SK-N-SH (cell line): Measurements from ENCODE around the gene MGST2. TPM values are rescaled to one million over a fixed set of nuclear protein-coding genes. Genes with fewer than 3 reads are reported as not detected.

Experiments used
- CTCF ChIA-PET: fragments of 300-600, 350-600 bp; formaldehyde crosslinking; extraction: SDS; loops from one replicate; lab custom pipeline; 2021; lab: Yijun Ruan, JAX
- POLR2A ChIA-PET: fragments of 350-600 bp; sonication (Branson Sonifier 250); formaldehyde crosslinking; extraction: SDS; loops from one replicate; lab custom pipeline; 2020; ENCODE audit warnings: antibody characterized with exemption, inconsistent platforms; lab: Yijun Ruan, JAX
- DNase-seq: peaks from one replicate; pipeline ENCODE4 v3.0.0; 2012
- H2AFZ ChIP-seq: fragments of 200-600 bp; sonication (generic); 2 replicates; pipeline ENCODE4 v1.8.1; 2016; ENCODE audit warnings: antibody characterized with exemption, mild to moderate bottlenecking, low read depth
- H3F3A ChIP-seq: fragments of 200-600 bp; sonication (generic); replicated peaks from 2 replicates; pipeline ENCODE3; 2016; ENCODE audit warnings: antibody characterized with exemption, mild to moderate bottlenecking; ENCODE audit not compliant: insufficient read depth
- H3K27ac ChIP-seq, 2 experiments: fragments of 200-500 bp in 1 of 2; fragments of 200-600 bp in 1 of 2; sonication (Bioruptor generic) in 1 of 2; sonication (generic), shearing (Covaris generic) in 1 of 2; 2 replicates each; pipeline versions ENCODE4 v1.5.1 to v1.6.1; 2014 to 2016; ENCODE audit warnings: low read depth in 2 of 2, inconsistent platforms in 1 of 2, low read length in 1 of 2, mild to moderate bottlenecking in 1 of 2, mixed read lengths in 1 of 2
- H3K27me3 ChIP-seq: fragments of 200-600 bp; sonication (generic), shearing (Covaris generic); 2 replicates; pipeline ENCODE4 v1.6.1; 2016; ENCODE audit warnings: mixed run types; ENCODE audit not compliant: insufficient read depth
- H3K36me3 ChIP-seq, 2 experiments: fragments of 200-500 bp in 1 of 2; fragments of 200-600 bp in 1 of 2; sonication (Bioruptor generic) in 1 of 2; sonication (generic) in 1 of 2; replicated peaks in 1 of 2; 2 replicates each; pipeline versions ENCODE3 to v1.5.1; 2014 to 2016; ENCODE audit warnings: low read length in 1 of 2, mild to moderate bottlenecking in 1 of 2; ENCODE audit not compliant: insufficient read depth in 2 of 2, control insufficient read depth in 1 of 2
- H3K4me1 ChIP-seq, 2 experiments: fragments of 200-500 bp in 1 of 2; fragments of 200-600 bp in 1 of 2; sonication (Bioruptor generic) in 1 of 2; sonication (generic), shearing (Covaris generic) in 1 of 2; 2 replicates each; pipeline versions ENCODE4 v1.5.1 to v1.6.1; 2014 to 2016; ENCODE audit warnings: low read depth in 1 of 2, low read length in 1 of 2, mixed run types in 1 of 2; ENCODE audit not compliant: insufficient read depth in 2 of 2, control insufficient read depth in 1 of 2
- H3K4me2 ChIP-seq: fragments of 200-600 bp; sonication (generic), shearing (Covaris generic); 2 replicates; pipeline ENCODE4 v1.6.1; 2017; ENCODE audit warnings: mixed run types
- H3K4me3 ChIP-seq, 2 experiments: fragments of 200-500 bp in 1 of 2; fragments of 200-600 bp in 1 of 2; sonication (Bioruptor generic) in 1 of 2; sonication (generic), shearing (Covaris generic) in 1 of 2; 2 replicates each; pipeline versions ENCODE4 v1.5.1 to v1.8.1; 2014 to 2016; ENCODE audit warnings: low read depth in 2 of 2, inconsistent platforms in 1 of 2, low read length in 1 of 2, mild to moderate bottlenecking in 1 of 2, mixed read lengths in 1 of 2, moderate library complexity in 1 of 2
- H3K79me2 ChIP-seq: fragments of 200-600 bp; sonication (generic); 2 replicates; pipeline ENCODE4 v1.8.1; 2017; ENCODE audit warnings: mild to moderate bottlenecking; ENCODE audit not compliant: insufficient read depth
- H3K9ac ChIP-seq: fragments of 200-600 bp; sonication (generic); 2 replicates; pipeline ENCODE4 v1.6.1; 2017; ENCODE audit warnings: mixed run types
- H3K9me2 ChIP-seq: fragments of 200-600 bp; sonication (generic); 2 replicates; pipeline ENCODE4 v1.6.1; 2017; ENCODE audit warnings: mixed run types
- H3K9me3 ChIP-seq: fragments of 200-600 bp; sonication (generic); 2 replicates; pipeline ENCODE4 v1.6.1; 2017; ENCODE audit warnings: mixed run types, mild to moderate bottlenecking, moderate library complexity
- H4K20me1 ChIP-seq: fragments of 200-600 bp; sonication (generic); 2 replicates; pipeline ENCODE4 v1.6.1; 2017; ENCODE audit warnings: mild to moderate bottlenecking, mixed run types; ENCODE audit not compliant: insufficient read depth
- EP300 ChIP-seq, 2 experiments: IDR thresholded peaks; 2 replicates each; pipeline versions ENCODE4 v1.4.0 to v1.6.1; 2012; ENCODE audit warnings: borderline replicate concordance in 1 of 2, low read depth in 1 of 2, low read length in 1 of 2
- FOXJ3 ChIP-seq: sonication (generic); formaldehyde crosslinking; IDR thresholded peaks from 2 replicates; pipeline ENCODE4 v1.5.1; 2020; ENCODE audit warnings: mild to moderate bottlenecking, missing genetic modification reagents
- JUND ChIP-seq: IDR thresholded peaks from 2 replicates; pipeline ENCODE4 v1.4.0; 2012
- RXRA ChIP-seq: IDR thresholded peaks from 2 replicates; pipeline ENCODE4 v1.4.0; 2012; ENCODE audit warnings: low read depth, mild to moderate bottlenecking, borderline replicate concordance
- SIN3A ChIP-seq: IDR thresholded peaks from 2 replicates; pipeline ENCODE4 v1.6.1; 2012; ENCODE audit warnings: low read depth, mild to moderate bottlenecking, low read length, moderate library complexity, borderline replicate concordance
- WGBS: methylation state at CpG from one replicate; pipeline ENCODE4 v1.1.6; 2017; ENCODE audit warnings: low lambda C conversion rate; 5-methylcytosine and 5-hydroxymethylcytosine counted together
- polyA plus RNA-seq, 3 experiments: library from polyadenylated mRNA; depleted of rRNA; stranded (reverse); fragments of >200 nt; gene quantifications; 2 replicates each; pipeline ENCODE4 v1.2.3, GENCODE V29; 2012
- TF ChIP-seq, protein P1 (sequence below): IDR thresholded peaks from 2 replicates; pipeline ENCODE4 v1.4.0; 2012; ENCODE audit warnings: low read depth, borderline replicate concordance
- TF ChIP-seq, protein P2 (sequence below): fragments of 200-600 bp; sonication (generic); IDR thresholded peaks from 2 replicates; pipeline ENCODE4 v1.6.1; 2017; ENCODE audit warnings: antibody characterized with exemption, mild to moderate bottlenecking, moderate library complexity

Gene MGST2
- polyA plus RNA-seq, 1 of the 3 experiments (the other 2 are of a cell fraction), result 26.5 TPM

DNA sequence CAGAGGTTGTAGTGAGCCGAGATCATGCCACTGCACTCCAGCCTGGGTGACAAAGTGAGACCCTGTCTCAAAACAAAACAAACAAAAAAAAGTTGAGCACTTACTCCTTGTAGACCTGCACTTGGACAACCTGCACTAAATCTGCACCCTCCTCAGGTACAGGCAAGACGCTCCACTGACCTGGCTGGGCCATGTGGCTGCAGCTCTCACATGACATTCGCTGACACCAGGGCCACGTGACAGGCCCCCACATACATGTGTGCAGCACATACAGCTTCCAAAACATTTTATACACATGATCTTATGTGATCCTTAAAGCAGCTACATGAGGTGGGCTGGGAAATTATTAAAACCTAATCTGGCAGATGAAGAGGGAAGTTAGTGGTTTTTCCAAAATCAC is 62.5 kb downstream of the MGST2 start:
- H3K27ac ChIP-seq, result no peak overlapping the region
- H3K4me1 ChIP-seq, result peaks cover 0 to 9% of the 10 kb centered on the region in 2 experiments; a peak in 2 of 4 replicates
- no peak overlapping the region for H3K9ac ChIP-seq
- H3K9me2 ChIP-seq, result no peaks in the 10 kb centered on the region
- no peaks in the 10 kb centered on the region for H3K27me3 ChIP-seq
- no peaks in the 10 kb centered on the region for H4K20me1 ChIP-seq
- POLR2A ChIA-PET, result no interaction called here
- H3K9me3 ChIP-seq, result no peaks in the 10 kb centered on the region
- peaks cover 7 to 28% of the 10 kb centered on the region in 2 experiments for H3K36me3 ChIP-seq
- TF ChIP-seq EP300 (IDR thresholded peaks at IDR 0.05; ENCODE audit: borderline replicate concordance in 1 of 2, low read depth in 1 of 2, low read length in 1 of 2) (no peak), SIN3A (no peak), RXRA (no peak), JUND (no peak)
- TF ChIP-seq, protein P1, sequence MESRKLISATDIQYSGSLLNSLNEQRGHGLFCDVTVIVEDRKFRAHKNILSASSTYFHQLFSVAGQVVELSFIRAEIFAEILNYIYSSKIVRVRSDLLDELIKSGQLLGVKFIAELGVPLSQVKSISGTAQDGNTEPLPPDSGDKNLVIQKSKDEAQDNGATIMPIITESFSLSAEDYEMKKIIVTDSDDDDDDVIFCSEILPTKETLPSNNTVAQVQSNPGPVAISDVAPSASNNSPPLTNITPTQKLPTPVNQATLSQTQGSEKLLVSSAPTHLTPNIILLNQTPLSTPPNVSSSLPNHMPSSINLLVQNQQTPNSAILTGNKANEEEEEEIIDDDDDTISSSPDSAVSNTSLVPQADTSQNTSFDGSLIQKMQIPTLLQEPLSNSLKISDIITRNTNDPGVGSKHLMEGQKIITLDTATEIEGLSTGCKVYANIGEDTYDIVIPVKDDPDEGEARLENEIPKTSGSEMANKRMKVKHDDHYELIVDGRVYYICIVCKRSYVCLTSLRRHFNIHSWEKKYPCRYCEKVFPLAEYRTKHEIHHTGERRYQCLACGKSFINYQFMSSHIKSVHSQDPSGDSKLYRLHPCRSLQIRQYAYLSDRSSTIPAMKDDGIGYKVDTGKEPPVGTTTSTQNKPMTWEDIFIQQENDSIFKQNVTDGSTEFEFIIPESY, result no peak
- TF ChIP-seq, all 33 proteins: peak for 0
- H3K79me2 ChIP-seq, result no peaks in the 10 kb centered on the region
- DNase-seq, result no peak
- no peak overlapping the region for H2AFZ ChIP-seq
- CTCF ChIA-PET, result interaction anchor here (1.6 kb wide), 1 partner anchor 71 kb away, joined by 8 read pairs; no protein-coding TSS in a partner anchor
- WGBS, result 92% methylated on average over 4 of the region's 4 CpGs
- no peak overlapping the region for H3K4me2 ChIP-seq
- H3F3A ChIP-seq, result no peaks in the 10 kb centered on the region
- H3K4me3 ChIP-seq, result no peak overlapping the region

DNA sequence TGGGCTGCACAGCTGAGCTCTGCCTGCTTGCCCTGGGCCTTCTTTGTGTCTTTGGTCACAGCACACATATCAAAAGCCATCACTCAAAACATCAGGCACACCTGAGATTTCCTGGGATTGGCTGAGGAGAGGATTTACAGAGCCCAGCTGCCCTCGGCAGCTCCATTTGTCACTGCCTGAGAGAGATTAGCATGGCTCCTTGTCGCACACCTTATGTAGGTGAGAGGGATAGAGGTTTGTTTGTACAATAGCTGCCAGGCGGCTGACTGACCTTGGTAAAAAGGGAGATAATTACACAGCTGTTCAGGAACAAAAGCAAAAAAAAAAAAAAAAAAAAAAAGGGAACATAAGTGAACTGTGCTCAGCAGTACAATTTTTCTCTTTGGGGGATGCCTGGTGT is 63.2 kb downstream of the MGST2 start:
- no peaks in the 10 kb centered on the region for H3K9me3 ChIP-seq

DNA sequence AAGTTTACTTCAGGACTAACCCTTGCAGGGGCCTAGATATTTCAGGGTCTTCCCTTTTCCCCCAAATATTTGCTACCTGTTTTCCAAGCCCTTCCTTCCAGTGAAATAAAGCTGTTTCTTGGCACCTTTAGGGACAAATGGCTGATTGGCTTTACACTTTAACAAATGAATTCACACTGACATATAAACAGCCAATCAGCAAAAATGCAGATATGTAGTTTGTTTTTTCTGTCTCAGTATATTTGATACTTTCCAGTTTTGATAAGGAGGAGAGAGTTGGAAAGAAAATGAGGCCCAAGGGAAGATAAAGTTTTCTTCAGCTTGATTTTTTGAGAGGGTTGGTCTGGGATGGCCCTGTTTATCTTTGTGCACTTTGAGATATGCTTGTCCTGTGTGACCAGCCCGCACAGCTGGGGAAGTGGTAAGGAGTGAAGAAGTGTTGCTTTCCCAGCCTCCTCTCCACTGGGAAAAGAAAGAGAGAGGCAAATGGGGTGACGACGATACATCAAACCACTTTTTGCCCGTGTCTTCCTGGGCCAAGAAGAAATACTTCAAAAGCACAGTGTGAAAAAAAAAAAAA is 67.5 kb downstream of the MGST2 start:
- ChIA-PET CTCF (interaction anchor here (0.7 to 1.9 kb wide), 11 partner anchors 29 to 526 kb away, joined by 3 to 7 read pairs (median 3); no protein-coding TSS in a partner anchor), POLR2A (interaction anchor here (0.7 kb wide), 1 partner anchor 598 kb away, joined by 3 read pairs; no protein-coding TSS in a partner anchor)
- TF ChIP-seq, protein P2, sequence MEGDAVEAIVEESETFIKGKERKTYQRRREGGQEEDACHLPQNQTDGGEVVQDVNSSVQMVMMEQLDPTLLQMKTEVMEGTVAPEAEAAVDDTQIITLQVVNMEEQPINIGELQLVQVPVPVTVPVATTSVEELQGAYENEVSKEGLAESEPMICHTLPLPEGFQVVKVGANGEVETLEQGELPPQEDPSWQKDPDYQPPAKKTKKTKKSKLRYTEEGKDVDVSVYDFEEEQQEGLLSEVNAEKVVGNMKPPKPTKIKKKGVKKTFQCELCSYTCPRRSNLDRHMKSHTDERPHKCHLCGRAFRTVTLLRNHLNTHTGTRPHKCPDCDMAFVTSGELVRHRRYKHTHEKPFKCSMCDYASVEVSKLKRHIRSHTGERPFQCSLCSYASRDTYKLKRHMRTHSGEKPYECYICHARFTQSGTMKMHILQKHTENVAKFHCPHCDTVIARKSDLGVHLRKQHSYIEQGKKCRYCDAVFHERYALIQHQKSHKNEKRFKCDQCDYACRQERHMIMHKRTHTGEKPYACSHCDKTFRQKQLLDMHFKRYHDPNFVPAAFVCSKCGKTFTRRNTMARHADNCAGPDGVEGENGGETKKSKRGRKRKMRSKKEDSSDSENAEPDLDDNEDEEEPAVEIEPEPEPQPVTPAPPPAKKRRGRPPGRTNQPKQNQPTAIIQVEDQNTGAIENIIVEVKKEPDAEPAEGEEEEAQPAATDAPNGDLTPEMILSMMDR, result no peak
- TF ChIP-seq JUND, result no peak

More for the DNA sequence above, 63.2 kb downstream of the MGST2 start:
- Histone ChIP-seq H3K4me2 (no peak overlapping the region), H3K36me3 (peaks cover 3 to 25% of the 10 kb centered on the region in 2 experiments), H3K9me2 (no peaks in the 10 kb centered on the region), H3F3A (no peaks in the 10 kb centered on the region), H3K4me1 (peaks cover 0 to 15% of the 10 kb centered on the region in 2 experiments; a peak in 2 of 4 replicates), H3K9ac (no peak overlapping the region)
- CTCF ChIA-PET, result interaction anchor here (1.6 kb wide), 1 partner anchor 72 kb away, joined by 8 read pairs; no protein-coding TSS in a partner anchor
- no peak for DNase-seq
- TF ChIP-seq FOXJ3 (no peak), SIN3A (no peak)
- TF ChIP-seq, all 33 proteins: peak for 0
- Histone ChIP-seq H2AFZ (no peak overlapping the region), H3K79me2 (no peaks in the 10 kb centered on the region), H4K20me1 (no peaks in the 10 kb centered on the region), H3K27me3 (no peaks in the 10 kb centered on the region), H3K27ac (no peak overlapping the region), H3K4me3 (no peak overlapping the region)
- POLR2A ChIA-PET, result no interaction called here
- WGBS, result 100% methylated on average over 3 of the region's 3 CpGs

More for the DNA sequence above, 67.5 kb downstream of the MGST2 start:
- DNase-seq, result no peak
- no peak overlapping the region for H3K4me3 ChIP-seq
- H3F3A ChIP-seq, result no peaks in the 10 kb centered on the region
- 87% methylated on average over 4 of the region's 4 CpGs for WGBS
- H3K27me3 ChIP-seq, result no peaks in the 10 kb centered on the region
- H3K9ac ChIP-seq, result no peak overlapping the region
- H3K9me2 ChIP-seq, result no peaks in the 10 kb centered on the region
- H3K4me2 ChIP-seq, result no peak overlapping the region
- peaks cover 6 to 40% of the 10 kb centered on the region in 2 experiments; a peak in 3 of 4 replicates for H3K4me1 ChIP-seq
- H2AFZ ChIP-seq, result no peak overlapping the region
- H3K27ac ChIP-seq, result peak overlapping the region in 1 of 2 experiments; percentile 99; a peak in 2 of 4 replicates
- H3K36me3 ChIP-seq, result peaks cover 0 to 6% of the 10 kb centered on the region in 2 experiments
- no peaks in the 10 kb centered on the region for H3K79me2 ChIP-seq
- no peaks in the 10 kb centered on the region for H3K9me3 ChIP-seq
- H4K20me1 ChIP-seq, result no peaks in the 10 kb centered on the region
